Neural cell (in vitro differentiated cells): ENCODE data around the gene EEIG2. TPM values are rescaled to one million over a fixed set of nuclear protein-coding genes. Genes with fewer than 3 reads are reported as not detected.

Source experiments
- H2AFZ ChIP-seq: fragments of 200-600, 300-800 bp; sonication (generic), shearing (Covaris generic); 2 replicates; pipeline ENCODE4 v1.6.0; 2014; ENCODE audit warnings: low read depth, mild to moderate bottlenecking, antibody characterized with exemption, low read length, moderate library complexity
- H3F3A ChIP-seq: fragments of 200-600 bp; shearing (Covaris generic); 2 replicates; pipeline ENCODE4 v1.6.1; 2016; ENCODE audit warnings: mild to moderate bottlenecking, moderate library complexity, mixed read lengths, antibody characterized with exemption, low read length; ENCODE audit not compliant: insufficient read depth, poor library complexity, severe bottlenecking
- H3K27ac ChIP-seq: fragments of 200-600, 300-800 bp; sonication (generic), shearing (Covaris generic); 2 replicates; pipeline ENCODE4 v1.5.1; 2014; ENCODE audit warnings: mild to moderate bottlenecking, low read length, moderate library complexity
- H3K27me3 ChIP-seq: fragments of 300-800, 200-600 bp; sonication (generic), shearing (Covaris generic); 2 replicates; pipeline ENCODE4 v1.6.0; 2014; ENCODE audit warnings: mild to moderate bottlenecking, low read depth, low read length, moderate library complexity; ENCODE audit not compliant: insufficient read depth
- H3K36me3 ChIP-seq: fragments of 300-800, 200-600 bp; sonication (generic), shearing (Covaris generic); 2 replicates; pipeline ENCODE4 v1.5.1; 2014; ENCODE audit warnings: mild to moderate bottlenecking, antibody characterized with exemption, low read length, moderate library complexity; ENCODE audit not compliant: insufficient read depth
- H3K4me2 ChIP-seq: fragments of 300-800, 200-600 bp; sonication (generic), shearing (Covaris generic); 2 replicates; pipeline ENCODE4 v1.6.0; 2014; ENCODE audit warnings: mild to moderate bottlenecking, low read length
- H3K4me3 ChIP-seq: fragments of 300-800, 200-600 bp; sonication (generic), shearing (Covaris generic); 2 replicates; pipeline ENCODE4 v1.5.1; 2014; ENCODE audit warnings: mild to moderate bottlenecking, low read length, moderate library complexity
- H3K79me2 ChIP-seq: fragments of 200-600 bp; shearing (Covaris generic); replicated peaks from 2 replicates; pipeline ENCODE4 v1.6.0; 2014; ENCODE audit warnings: mild to moderate bottlenecking, low read length, moderate library complexity; ENCODE audit not compliant: insufficient read depth
- H3K9ac ChIP-seq: fragments of 300-800, 200-600 bp; sonication (generic), shearing (Covaris generic); 2 replicates; pipeline ENCODE4 v1.6.1; 2016; ENCODE audit warnings: mild to moderate bottlenecking, low read length, mixed read lengths
- H3K9me2 ChIP-seq: fragments of 200-600 bp; shearing (Covaris generic); 2 replicates; pipeline ENCODE4 v1.6.1; 2016; ENCODE audit warnings: mild to moderate bottlenecking, low read length, mixed read lengths; ENCODE audit not compliant: insufficient read depth
- H3K9me3 ChIP-seq: fragments of 200-600, 300-800 bp; sonication (generic), shearing (Covaris generic); 2 replicates; pipeline ENCODE4 v1.6.1; 2016; ENCODE audit warnings: mild to moderate bottlenecking, mixed run types, low read length, moderate library complexity, mixed read lengths
- H4K20me1 ChIP-seq: fragments of 200-600 bp; shearing (Covaris generic); 2 replicates; pipeline ENCODE4 v1.6.1; 2016; ENCODE audit warnings: mild to moderate bottlenecking, mixed run types; ENCODE audit not compliant: insufficient read depth
- EP300 ChIP-seq: fragments of 450-650 bp; conservative IDR thresholded peaks from 2 replicates; pipeline ENCODE4 v1.6.1; 2014; ENCODE audit warnings: antibody characterized with exemption, mild to moderate bottlenecking, moderate library complexity; ENCODE audit not compliant: poor library complexity, severe bottlenecking
- EZH2 ChIP-seq: fragments of 200-600, 300-800 bp; shearing (Covaris generic), sonication (generic); IDR thresholded peaks from 2 replicates; pipeline ENCODE4 v1.6.1; 2014; ENCODE audit warnings: antibody characterized with exemption, low read length, borderline replicate concordance, mild to moderate bottlenecking; ENCODE audit not compliant: insufficient read depth, poor library complexity, severe bottlenecking
- MXI1 ChIP-seq: fragments of 450-650 bp; conservative IDR thresholded peaks from 2 replicates; pipeline ENCODE4 v1.6.1; 2014; ENCODE audit warnings: antibody characterized with exemption, mild to moderate bottlenecking; ENCODE audit not compliant: poor library complexity, severe bottlenecking
- POLR2AphosphoS5 ChIP-seq: IDR thresholded peaks from 2 replicates; pipeline ENCODE4 v1.6.1; 2012
- RAD21 ChIP-seq: fragments of 450-650 bp; conservative IDR thresholded peaks from 2 replicates; pipeline ENCODE4 v1.6.1; 2014; ENCODE audit warnings: antibody characterized with exemption, mild to moderate bottlenecking, moderate library complexity
- SMC3 ChIP-seq: fragments of 450-650 bp; conservative IDR thresholded peaks from 2 replicates; pipeline ENCODE4 v1.6.1; 2014; ENCODE audit warnings: antibody characterized with exemption, mild to moderate bottlenecking, moderate library complexity; ENCODE audit not compliant: poor library complexity
- TAF1 ChIP-seq: IDR thresholded peaks from 2 replicates; pipeline ENCODE4 v1.6.1; 2012; ENCODE audit warnings: low read depth
- polyA plus RNA-seq: library from polyadenylated mRNA; depleted of rRNA; stranded (reverse); fragments of >200 nt; gene quantifications from 2 replicates; pipeline ENCODE4 v1.2.3, GENCODE V29; 2014
- TF ChIP-seq, protein P1 (sequence below): IDR thresholded peaks from 2 replicates; pipeline ENCODE4 v1.6.1; 2012; ENCODE audit warnings: borderline replicate concordance
- TF ChIP-seq, protein P2 (sequence below): fragments of 450-650 bp; IDR thresholded peaks from 2 replicates; pipeline ENCODE4 v1.5.1; 2014; ENCODE audit warnings: antibody characterized with exemption, mild to moderate bottlenecking, moderate library complexity; ENCODE audit not compliant: poor library complexity, severe bottlenecking

Gene EEIG2
- polyA plus RNA-seq, 1 donor from 2014 or later = 13.1 TPM

DNA sequence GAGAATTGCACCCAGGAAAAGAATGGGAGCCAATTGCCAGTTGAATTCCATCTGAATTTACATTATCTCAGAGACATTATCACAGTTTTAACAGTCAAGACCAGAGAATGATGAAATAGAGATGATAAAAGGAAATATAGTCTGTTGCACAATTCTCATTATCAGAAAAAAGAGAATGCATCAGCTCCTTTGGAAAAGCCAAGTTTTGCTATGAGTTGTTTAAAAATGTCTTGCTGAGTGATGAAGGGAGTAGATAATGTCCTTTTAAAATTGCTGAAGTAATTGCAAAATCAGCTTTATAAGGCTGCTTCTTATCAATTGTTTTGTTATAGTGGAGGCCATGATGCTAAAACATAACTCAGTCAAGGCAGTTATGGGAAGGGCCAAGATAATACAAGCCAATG, 37.9 kb upstream of the EEIG2 start:
- Histone ChIP-seq H3K4me3 (no peak overlapping the region), H3K36me3 (no peaks in the 10 kb centered on the region), H3K9me2 (no peaks in the 10 kb centered on the region), H3K79me2 (no peaks in the 10 kb centered on the region), H3F3A (no peaks in the 10 kb centered on the region), H3K4me2 (no peak overlapping the region), H3K27ac (no peak overlapping the region), H2AFZ (no peak overlapping the region), H3K27me3 (no peaks in the 10 kb centered on the region), H4K20me1 (no peaks in the 10 kb centered on the region), H3K9me3 (no peaks in the 10 kb centered on the region), H3K9ac (no peak overlapping the region)
- TF ChIP-seq MXI1 = no peak
- TF ChIP-seq EP300 = no peak
- TF ChIP-seq, protein P1, sequence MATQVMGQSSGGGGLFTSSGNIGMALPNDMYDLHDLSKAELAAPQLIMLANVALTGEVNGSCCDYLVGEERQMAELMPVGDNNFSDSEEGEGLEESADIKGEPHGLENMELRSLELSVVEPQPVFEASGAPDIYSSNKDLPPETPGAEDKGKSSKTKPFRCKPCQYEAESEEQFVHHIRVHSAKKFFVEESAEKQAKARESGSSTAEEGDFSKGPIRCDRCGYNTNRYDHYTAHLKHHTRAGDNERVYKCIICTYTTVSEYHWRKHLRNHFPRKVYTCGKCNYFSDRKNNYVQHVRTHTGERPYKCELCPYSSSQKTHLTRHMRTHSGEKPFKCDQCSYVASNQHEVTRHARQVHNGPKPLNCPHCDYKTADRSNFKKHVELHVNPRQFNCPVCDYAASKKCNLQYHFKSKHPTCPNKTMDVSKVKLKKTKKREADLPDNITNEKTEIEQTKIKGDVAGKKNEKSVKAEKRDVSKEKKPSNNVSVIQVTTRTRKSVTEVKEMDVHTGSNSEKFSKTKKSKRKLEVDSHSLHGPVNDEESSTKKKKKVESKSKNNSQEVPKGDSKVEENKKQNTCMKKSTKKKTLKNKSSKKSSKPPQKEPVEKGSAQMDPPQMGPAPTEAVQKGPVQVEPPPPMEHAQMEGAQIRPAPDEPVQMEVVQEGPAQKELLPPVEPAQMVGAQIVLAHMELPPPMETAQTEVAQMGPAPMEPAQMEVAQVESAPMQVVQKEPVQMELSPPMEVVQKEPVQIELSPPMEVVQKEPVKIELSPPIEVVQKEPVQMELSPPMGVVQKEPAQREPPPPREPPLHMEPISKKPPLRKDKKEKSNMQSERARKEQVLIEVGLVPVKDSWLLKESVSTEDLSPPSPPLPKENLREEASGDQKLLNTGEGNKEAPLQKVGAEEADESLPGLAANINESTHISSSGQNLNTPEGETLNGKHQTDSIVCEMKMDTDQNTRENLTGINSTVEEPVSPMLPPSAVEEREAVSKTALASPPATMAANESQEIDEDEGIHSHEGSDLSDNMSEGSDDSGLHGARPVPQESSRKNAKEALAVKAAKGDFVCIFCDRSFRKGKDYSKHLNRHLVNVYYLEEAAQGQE = no peak
- TF ChIP-seq RAD21 = no peak

DNA sequence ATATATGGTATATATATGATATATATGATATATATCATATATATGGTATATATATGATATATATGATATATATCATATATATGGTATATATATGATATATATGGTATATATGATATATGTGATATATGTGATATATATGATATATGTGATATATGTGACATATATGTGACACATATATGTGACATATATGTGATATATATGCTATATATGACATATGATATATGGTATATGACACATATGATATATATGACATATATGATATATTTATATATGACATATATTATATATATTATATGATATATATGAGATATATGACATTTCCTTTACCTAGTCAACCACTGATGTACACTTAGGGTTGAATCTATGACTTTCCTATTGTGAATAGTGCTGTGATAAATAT, 36.1 kb upstream of the EEIG2 start:
- Histone ChIP-seq H3F3A (no peaks in the 10 kb centered on the region), H3K9me3 (no peaks in the 10 kb centered on the region), H2AFZ (no peak overlapping the region), H3K79me2 (no peaks in the 10 kb centered on the region), H3K9me2 (no peaks in the 10 kb centered on the region), H3K27ac (no peak overlapping the region), H3K27me3 (no peaks in the 10 kb centered on the region), H3K36me3 (no peaks in the 10 kb centered on the region), H4K20me1 (no peaks in the 10 kb centered on the region), H3K4me2 (no peak overlapping the region), H3K4me3 (no peak overlapping the region), H3K9ac (no peak overlapping the region)
- TF ChIP-seq TAF1 (no peak), SMC3 (no peak), RAD21 (no peak), POLR2AphosphoS5 (no peak), EZH2 (no peak), EP300 (no peak), MXI1 (no peak)
- TF ChIP-seq, protein P1 = no peak
- TF ChIP-seq, protein P2, sequence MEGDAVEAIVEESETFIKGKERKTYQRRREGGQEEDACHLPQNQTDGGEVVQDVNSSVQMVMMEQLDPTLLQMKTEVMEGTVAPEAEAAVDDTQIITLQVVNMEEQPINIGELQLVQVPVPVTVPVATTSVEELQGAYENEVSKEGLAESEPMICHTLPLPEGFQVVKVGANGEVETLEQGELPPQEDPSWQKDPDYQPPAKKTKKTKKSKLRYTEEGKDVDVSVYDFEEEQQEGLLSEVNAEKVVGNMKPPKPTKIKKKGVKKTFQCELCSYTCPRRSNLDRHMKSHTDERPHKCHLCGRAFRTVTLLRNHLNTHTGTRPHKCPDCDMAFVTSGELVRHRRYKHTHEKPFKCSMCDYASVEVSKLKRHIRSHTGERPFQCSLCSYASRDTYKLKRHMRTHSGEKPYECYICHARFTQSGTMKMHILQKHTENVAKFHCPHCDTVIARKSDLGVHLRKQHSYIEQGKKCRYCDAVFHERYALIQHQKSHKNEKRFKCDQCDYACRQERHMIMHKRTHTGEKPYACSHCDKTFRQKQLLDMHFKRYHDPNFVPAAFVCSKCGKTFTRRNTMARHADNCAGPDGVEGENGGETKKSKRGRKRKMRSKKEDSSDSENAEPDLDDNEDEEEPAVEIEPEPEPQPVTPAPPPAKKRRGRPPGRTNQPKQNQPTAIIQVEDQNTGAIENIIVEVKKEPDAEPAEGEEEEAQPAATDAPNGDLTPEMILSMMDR = no peak
